Airway epithelial cell (primary cell): ENCODE results near the gene OR1G1. TPM values are rescaled to one million over a fixed set of nuclear protein-coding genes. Genes with fewer than 3 reads are reported as not detected.

Source experiments
- total RNA-seq: library from RNA; depleted of rRNA; stranded (reverse); fragments of >200 nt; gene quantifications from 2 replicates; pipeline ENCODE4 v1.2.3, GENCODE V29; 2015

OR1G1 gene
- total RNA-seq = not detected in 2 replicates

DNA sequence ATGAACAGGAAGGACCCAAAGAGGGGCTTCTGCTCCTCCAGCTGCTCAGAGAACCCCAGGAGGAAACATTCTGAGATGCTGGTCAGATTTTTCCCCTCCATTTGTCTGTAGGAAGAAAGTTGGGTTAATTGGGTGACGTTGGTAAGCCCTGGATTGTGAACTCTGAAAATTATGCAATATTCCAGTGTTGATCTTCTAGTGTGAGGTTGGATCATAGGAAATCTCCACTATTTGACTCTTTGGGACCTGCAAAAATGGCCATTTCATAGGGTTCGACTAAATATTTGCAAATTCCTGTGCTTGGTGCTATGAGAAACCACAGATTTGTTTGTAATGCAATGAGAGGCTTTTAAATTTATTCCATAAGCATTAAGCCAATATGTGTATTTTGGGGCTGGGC is at the start of gene OR1G1:
Gene OR1G1, minus strand, starts transcription at position 101 of the 400 bp plus-strand sequence. Its CDS starts 0 bp downstream, at position 101.

DNA sequence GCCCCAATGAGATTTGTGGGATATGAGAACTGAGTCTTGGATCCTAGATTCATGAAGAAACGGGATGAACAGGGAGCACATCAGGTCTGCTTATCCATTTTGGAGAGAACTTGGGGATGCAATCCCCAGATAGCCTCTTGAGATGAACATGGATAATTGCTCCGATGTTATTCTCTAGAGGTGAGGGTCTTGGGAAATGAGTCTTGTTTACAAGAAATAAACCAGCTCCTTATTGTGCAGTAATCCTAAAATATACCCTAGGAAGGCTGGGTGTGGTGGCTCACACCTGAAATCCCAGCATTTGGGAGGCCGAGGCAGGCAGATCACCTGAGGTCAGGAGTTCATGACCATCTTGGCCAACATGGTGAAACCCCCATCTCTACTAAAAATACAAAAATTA is 23.0 kb downstream of the OR1G1 start, which contains the start of gene OR1D2:
Gene OR1D2, minus strand, starts transcription at position 101 of the 400 bp plus-strand sequence. CDS start 11,426 bp downstream, outside the sequence.

Other genes starting within 250 kb of the OR1G1 start
- not detected in 2 replicates for gene OR1D5, start 63.9 kb downstream of the OR1G1 start, total RNA-seq
- not detected in 2 replicates for gene OR1D2, start 23.1 kb downstream of the OR1G1 start, total RNA-seq
- gene OR1A2, start 70.0 kb upstream of the OR1G1 start, total RNA-seq = not detected in 2 replicates
- not detected in 2 replicates for gene OR1A1, start 80.1 kb upstream of the OR1G1 start, total RNA-seq
- gene OR3A1, start 170.8 kb upstream of the OR1G1 start, total RNA-seq = not detected in 2 replicates